GM23248 (cell line): ENCODE measurements around the gene RAB3IP.

Source experiments
- EZH2 ChIP-seq: fragments of 200-600 bp; sonication (generic); IDR thresholded peaks from 2 replicates; pipeline ENCODE4 v1.6.1; 2018; ENCODE audit warnings: antibody characterized with exemption, mild to moderate bottlenecking; ENCODE audit not compliant: insufficient read depth, poor library complexity, severe bottlenecking
- EZH2phosphoT487 ChIP-seq: fragments of 200-600 bp; sonication (generic); IDR thresholded peaks from 2 replicates; pipeline ENCODE4 v1.6.1; 2018; ENCODE audit warnings: antibody characterized with exemption, moderate library complexity, mild to moderate bottlenecking, low read depth; ENCODE audit not compliant: insufficient read depth

DNA sequence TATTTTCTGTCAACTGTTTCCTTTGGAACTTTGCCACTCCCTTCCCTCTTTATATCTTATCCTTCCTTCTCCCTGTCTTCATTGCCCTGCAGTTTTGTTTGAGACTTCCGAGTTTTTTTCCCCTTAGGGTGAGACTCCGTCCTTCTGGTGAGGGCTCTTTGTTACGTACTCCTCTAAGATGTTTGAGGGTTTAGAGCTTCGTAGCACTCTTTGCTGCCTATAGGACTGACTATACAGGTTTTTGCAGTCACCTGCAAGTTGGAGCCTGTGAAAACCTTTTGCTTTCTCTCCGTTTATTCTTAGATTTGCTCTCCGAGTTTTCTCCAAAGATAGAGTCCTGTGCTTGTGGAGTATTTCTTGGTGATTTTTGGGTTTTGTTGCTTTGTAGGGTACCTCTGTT, 44.7 kb downstream of the RAB3IP start:
- TF ChIP-seq EZH2 (no peak), EZH2phosphoT487 (no peak)
